ENCODE data around the gene ARHGAP1.
"Not testable (repeated sequence)": the region's sequence is repeated elsewhere in the genome, so short reads cannot be mapped to it uniquely, and the experiment has no call there.

Gene ARHGAP1

DNA sequence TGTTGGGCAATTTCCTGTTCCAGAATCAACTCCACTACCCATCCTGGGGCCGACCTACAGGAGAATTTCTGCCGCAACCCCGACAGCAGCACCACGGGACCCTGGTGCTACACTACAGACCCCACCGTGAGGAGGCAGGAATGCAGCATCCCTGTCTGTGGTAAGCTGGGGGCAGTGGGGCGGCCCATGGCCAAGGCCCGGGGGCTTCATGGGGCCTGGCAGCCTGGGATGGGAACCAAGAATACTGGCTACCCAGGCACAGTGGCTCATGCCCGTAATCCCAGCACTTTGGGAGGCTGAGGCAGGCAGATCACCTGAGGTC lies 22.9 kb upstream of the ARHGAP1 start:
- no peak for DNase-seq (ENCODE audit: low read depth in 2 of 2)

DNA sequence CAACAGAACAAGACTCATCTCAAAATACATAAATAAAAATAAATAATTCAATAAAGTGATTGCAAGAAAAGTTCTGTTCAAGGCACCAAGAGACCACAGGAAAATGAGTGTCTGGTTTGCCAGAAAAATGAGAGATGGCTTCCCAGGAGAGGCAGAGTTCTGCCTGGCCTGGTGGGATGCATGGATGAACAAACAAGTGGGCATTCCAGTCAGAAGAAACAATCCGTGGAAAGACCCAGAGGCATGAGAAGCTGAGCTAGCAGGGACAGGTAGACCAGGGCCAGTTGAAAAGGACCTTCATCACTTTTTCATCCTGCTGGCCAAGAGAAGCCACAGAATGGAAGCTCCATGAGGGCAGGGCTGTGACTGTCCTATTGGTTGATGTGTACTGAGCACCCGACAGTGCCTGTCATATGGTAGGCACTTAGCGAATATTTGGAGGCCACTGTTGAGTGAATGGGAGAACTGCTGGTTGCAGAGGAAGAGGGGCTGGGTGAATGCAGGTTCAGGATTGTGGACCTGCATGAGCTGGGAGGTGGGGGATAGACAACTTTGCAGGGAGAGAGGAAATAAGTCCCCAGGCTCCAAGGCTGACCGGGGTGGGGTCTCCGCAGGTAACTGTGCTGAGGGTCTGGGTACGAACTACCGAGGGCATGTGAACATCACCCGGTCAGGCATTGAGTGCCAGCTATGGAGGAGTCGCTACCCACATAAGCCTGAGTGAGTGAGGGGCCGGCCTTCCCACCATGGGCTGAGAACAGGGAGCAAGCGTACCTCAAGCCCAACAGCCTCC lies 22.3 kb upstream of the ARHGAP1 start:
- DNase-seq (ENCODE audit: low read depth in 2 of 2): no peak

DNA sequence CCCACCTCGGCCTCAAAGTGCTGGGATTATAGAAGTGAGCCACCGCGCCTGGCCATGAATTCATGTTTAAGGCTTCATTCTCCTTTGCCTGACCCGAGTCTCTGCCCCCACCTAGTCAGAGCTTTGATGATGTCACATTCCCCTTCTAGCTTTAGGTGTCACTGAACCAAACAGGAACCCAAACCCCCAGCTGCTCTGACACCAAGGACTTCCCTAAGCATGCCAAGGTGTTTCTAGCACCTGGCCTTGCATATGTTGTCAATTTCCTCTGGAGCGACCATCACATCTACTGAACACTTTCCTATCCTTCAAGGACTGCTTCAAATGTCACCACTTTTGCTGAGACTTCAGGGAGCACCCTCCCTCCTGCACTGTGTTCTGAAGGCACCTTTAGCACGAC lies 20.9 kb upstream of the ARHGAP1 start:
- no peak for DNase-seq (ENCODE audit: low read depth in 2 of 2)

DNA sequence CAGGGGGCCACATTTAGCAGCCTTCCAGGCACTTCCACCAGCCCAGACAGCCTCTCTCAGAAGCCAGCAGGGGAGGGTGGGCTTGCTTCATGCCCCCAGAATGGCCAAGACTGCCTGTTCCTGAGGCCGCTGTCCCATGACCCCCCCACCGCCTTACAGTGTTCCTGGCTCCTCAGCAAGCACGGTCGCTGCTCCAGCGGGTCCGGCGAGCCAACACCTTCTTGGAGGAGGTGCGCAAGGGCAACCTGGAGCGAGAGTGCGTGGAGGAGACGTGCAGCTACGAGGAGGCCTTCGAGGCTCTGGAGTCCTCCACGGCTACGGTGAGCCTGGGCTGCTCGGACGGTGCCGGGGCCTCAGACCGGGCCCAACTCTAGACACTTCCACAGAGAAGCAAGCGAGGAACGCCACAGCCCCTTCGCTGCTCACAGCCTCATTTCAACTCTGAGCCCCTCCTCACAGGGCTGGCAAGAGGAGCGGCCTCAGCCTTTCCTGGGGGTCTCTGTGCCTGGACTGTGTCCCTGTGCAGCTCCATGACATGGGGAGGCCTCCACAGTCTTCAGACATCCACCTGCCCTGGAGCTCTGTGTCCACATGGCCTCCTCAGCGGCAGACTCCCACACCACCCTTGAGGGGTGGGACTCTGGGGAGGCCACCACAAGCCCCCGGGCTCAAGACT lies 19.3 kb upstream of the ARHGAP1 start:
- no peak for DNase-seq (ENCODE audit: low read depth in 2 of 2)

DNA sequence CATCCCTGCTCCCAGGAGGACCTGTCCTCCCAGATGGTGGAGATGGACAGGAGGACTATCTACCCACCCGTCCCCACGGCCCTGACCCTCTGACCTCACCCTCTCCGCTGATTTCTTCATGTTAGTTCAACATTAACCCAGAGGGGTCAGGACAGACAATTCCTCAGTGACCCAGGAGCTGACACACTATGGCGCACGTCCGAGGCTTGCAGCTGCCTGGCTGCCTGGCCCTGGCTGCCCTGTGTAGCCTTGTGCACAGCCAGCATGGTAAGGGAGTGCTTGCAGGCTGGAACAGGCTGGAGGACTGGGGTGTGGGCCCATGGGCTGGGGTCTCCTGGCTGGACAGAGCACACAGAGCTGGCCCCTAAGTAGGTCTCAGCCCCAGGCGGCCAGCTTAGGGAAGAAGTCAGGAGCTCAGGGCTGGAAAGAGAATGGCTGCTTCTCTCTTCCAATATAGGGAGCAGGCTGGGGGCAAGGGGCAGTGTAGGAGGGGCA lies 18.7 kb upstream of the ARHGAP1 start, which contains the start of gene F2:
F2 (plus strand) TSS at position 166 of the 495 bp plus-strand sequence; CDS start at position 189, 23 bp downstream.
- DNase-seq (ENCODE audit: low read depth in 2 of 2): no peak

DNA sequence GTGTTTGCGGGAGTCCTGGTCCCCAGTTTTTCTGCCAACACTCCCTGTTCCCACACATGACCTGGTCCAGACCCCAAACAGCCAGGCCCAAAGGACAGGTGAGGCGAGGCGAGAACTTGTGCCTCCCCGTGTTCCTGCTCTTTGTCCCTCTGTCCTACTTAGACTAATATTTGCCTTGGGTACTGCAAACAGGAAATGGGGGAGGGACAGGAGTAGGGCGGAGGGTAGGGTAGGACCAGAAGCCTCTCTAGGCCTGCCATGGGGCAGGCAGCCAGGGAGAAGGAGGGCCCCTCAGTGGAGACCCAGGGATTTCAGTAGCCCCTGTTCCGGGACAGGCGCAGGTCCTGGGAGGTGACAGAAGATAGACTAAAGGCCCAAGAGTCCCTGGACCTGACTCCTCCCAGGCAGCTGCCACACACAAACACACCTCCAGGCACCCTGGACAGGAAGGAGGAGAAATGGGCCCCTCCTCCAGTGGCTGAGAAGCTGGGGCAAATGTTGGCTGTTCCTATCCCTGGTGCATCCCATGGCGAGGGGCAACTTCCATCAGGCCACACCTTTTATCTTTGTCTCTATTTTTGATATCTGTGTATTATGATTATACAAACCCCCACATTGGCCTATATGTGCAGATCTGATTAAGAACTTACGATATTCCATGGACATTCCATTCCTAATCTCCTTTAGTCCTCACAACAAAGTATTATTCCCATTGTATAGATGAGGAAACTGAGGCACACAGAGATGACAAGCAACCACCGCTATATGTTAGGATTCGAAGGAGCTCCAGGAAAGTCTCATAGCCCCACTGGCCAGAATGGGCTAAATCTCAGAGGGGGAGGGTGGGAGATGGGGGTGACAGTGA lies 18.0 kb upstream of the ARHGAP1 start:
- no peak for DNase-seq (ENCODE audit: low read depth in 2 of 2)

DNA sequence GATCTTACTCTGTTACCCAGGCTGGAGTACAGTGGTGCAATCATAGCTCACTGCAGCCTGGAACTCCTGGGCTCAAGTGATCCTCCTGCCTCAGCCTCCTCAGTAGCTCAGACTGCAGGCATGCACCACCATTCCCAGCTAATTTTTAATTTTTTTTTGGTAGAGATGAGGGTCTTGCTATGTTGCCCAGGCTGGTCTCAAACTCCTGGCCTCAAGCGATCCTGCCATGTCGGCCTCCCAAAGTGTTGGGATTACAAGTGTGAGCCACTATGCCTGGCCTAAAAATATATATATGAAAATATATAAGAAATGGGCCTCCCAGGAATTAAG lies 17.4 kb upstream of the ARHGAP1 start:
- DNase-seq (ENCODE audit: low read depth in 2 of 2): not testable (repeated sequence)

DNA sequence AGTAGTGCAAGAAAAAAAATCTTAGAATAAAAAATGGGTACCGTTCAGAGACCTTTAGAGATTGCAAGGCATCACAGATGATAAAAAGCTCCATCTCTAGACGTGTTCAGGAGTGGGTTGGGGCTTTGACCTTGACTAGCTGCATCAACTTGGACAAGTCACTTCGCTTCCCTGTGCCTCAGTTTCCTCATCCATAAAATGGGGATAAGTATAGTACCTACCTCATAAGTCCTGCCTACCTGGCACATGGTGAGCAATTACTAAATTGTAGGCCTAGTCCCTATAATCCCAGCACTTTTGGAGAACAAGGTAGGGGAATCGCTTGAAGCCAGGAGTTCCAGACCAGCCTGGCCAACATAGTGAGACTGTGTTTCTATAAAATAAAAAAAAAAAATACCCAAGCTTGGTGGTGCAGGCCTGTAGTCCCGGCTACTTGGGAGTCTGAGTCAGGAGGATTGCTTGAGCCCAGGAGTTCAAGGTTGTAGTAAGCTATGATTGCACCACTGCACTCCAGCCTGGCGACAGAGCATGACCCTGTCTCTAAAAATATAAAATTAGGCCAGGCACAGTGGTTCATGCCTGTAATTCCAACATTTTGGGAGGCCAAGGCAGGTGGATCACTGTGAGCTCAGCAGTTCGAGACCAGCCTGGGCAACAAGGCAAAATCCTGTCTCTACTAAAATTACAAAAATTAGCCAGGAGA lies 12.6 kb upstream of the ARHGAP1 start:
- no peak for DNase-seq (ENCODE audit: low read depth in 2 of 2)

DNA sequence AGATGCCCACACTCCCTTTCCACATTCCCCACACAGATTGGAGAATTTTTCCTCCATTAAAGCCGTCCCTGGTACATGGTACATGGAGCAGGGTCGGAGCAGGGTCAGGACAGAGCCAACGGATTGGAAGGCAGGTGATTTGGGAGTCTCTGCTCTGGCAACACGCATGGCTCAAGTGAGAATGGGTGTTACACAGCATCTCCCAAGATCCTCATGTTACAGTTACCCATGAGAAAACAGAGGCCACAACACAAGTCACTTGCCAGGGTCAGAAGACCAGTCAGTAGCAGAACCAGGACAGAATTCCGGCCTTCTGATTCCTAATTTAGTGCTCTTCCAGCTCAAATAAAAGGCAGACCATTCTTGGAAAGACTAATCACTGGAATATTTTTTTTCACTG lies 10.9 kb upstream of the ARHGAP1 start:
- DNase-seq (ENCODE audit: low read depth in 2 of 2): no peak

DNA sequence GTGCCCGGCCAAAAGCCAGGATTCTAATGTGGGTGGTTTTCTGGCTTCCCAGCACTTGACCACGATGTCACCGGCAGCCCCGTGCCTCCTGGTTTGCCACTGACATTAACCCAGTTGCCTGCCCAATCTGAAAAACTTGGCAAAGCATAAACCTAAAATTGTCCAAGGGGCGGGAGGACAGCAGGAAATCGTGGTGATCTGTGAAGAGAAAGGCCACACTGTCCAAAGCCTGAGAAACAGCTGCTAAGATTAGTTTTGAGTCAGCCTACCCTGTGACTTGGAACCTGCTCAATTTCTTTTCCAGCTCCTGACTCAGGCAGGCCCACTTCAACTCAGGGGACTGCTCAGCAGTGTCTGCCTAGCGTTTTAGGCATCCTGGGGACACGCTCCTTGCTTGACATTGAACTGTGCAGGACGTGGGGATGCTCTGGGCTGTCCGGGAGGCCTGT lies 10.4 kb upstream of the ARHGAP1 start:
- DNase-seq (ENCODE audit: low read depth in 2 of 2): no peak

DNA sequence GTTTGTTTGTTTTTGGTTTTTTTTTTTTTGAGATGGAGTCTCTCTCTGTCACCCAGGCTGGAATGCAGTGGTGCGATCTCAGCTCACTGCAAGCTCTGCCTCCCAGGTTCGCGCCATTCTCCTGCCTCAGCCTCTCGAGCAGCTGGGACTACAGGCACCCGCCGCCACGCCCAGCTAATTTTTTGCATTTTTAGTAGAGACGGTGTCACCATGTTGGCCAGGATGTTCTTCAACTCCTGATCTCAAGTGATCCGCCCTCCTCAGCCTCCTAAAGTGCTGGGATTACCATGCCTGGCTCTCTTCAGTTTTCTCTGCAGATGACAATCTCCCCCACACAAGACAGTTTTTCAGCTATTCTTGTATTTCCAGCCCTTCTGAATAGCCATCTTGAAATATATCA lies 8.9 kb upstream of the ARHGAP1 start:
- not testable (repeated sequence) for DNase-seq (ENCODE audit: low read depth in 2 of 2)

DNA sequence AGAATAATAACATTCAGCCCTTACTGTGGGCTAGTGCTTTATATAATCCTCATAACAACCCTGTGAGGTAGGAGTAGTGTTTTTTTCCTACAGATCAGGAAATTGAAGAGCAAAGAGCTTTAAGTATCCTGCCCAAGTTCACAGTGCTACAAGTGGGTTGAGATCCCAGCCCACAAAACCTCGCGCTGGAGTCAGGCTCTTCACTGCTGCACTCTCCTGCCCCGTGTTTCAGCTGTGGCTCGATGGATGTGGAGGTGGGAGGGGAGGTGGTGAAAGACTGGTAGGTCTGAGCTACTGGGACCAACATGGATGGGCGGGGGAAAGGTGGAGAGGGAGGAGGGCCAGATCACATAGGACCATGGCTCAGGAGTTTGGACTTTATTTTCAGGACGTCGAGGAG lies 6.5 kb upstream of the ARHGAP1 start:
- no peak for DNase-seq (ENCODE audit: low read depth in 2 of 2)

DNA sequence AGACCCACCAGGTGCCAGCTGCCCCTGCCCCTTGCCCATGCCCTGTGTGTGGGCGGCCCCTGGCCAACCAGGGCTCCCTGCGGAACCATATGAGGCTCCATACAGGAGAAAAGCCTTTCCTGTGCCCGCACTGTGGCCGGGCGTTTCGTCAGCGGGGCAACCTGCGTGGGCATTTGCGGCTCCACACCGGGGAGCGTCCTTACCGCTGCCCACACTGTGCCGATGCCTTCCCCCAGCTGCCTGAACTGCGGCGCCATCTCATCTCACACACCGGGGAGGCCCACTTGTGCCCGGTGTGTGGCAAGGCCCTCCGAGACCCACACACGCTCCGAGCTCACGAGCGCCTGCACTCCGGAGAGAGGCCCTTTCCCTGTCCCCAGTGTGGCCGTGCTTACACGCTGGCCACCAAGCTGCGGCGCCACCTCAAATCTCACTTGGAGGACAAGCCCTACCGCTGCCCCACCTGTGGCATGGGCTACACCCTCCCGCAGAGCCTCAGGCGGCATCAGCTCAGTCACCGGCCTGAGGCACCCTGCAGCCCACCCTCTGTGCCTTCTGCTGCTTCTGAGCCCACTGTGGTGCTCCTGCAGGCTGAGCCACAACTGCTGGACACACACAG lies 4.8 kb upstream of the ARHGAP1 start:
- no peak for DNase-seq (ENCODE audit: low read depth in 2 of 2)

DNA sequence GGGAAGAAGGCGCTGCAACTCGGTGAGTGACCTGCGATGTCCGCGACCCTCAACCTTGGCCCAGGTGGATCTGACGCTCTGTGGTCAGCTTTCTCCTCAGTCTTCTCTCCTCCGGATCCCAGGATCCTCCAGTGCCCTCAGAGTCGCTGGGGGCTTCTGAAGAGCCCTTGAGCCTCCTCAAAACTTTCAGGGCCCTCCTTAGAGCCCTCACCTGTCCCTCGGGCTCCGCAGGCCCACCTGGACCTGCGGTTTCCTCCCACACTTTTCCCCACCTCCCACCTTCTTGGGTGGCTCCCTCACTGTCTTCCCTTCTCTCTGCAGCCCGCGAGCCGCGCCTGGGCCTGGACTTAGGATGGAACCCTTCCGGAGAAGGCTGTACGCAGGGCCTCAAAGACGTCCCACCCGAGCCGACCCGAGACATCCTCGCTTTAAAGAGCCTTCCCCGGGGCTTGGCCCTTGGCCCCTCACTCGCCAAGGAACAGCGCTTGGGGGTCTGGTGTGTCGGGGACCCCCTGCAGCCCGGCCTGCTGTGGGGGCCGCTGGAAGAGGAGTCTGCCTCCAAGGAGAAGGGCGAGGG lies 747 bp upstream of the ARHGAP1 start:
- no peak for DNase-seq (ENCODE audit: low read depth in 2 of 2)

DNA sequence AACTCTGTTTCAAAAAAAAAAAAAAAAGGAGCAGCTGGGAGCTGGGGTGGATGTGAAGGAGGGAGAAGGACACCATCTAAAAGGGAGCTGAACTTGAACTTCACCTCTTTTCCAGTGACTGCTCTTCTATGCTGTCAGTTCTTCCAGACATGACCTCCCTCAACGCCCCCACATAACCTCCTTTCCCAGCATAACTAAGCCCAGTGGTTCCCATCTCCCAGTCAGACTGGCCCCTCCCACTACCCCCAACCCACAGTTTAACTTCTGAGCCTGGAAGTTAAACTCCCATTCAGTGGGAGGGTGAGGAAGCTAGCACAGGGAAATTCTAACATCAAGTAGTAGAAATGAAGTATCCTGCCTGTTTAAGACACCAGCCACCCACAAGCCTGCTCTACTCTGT lies 1.8 kb downstream of the ARHGAP1 start:
- DNase-seq (ENCODE audit: low read depth in 2 of 2): no peak

DNA sequence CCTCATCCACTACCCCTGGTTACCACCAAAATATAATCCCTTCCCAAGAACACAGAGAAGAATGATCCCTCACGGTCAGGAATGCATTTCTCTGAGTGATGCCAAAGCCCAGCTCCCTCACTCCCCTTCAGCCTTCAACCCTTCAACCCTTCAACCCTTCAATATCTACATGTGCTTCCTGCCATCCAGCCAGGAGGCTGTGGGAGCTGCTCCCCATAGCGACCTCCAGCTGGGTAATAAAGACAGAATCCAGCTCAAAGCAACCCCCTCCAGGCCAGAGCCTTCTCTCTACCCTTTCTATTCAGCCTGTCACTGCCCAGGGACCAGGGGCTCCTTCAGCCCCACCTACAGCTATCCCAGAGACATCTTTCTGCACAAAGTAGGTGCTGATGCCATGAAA lies 2.7 kb downstream of the ARHGAP1 start:
- DNase-seq (ENCODE audit: low read depth in 2 of 2): no peak

DNA sequence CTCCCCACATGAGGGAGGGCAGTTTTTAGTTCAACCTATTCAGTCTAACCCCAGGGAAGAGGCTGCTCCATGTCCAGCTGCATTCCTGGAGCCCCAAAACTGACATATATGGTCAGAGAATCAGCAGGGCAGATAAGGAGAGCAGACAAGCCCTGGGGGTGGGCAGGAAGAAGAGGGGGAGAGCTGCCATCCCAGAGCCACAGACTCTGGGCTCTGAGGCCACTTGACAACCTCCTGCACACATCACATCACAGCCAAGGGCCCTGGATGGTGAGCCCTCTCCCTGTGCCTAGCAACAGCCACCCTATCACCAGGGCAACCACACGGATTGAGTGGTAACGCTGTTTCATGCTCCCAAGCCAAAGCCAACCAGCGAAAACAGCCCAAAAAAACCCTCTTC lies 3.1 kb downstream of the ARHGAP1 start:
- no peak for DNase-seq (ENCODE audit: low read depth in 2 of 2)

DNA sequence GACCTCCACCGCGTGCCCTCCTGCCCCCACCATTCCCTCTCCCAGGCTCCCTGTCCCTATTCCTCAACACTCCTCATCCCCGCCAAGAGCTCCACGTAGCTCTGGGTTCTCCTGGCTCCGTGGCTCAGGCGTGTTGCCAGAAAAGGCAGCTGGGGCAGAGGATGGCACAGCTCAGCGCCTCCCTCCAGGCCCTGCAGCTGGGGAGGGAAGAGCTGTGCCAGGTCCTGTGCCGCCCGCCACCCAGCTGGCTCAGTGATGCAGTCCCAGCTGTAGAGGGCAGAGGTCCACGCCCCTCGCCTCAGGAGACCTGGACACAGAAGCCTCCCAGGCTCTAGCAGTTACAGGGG lies 4.2 kb downstream of the ARHGAP1 start:
- DNase-seq (ENCODE audit: low read depth in 2 of 2): no peak

DNA sequence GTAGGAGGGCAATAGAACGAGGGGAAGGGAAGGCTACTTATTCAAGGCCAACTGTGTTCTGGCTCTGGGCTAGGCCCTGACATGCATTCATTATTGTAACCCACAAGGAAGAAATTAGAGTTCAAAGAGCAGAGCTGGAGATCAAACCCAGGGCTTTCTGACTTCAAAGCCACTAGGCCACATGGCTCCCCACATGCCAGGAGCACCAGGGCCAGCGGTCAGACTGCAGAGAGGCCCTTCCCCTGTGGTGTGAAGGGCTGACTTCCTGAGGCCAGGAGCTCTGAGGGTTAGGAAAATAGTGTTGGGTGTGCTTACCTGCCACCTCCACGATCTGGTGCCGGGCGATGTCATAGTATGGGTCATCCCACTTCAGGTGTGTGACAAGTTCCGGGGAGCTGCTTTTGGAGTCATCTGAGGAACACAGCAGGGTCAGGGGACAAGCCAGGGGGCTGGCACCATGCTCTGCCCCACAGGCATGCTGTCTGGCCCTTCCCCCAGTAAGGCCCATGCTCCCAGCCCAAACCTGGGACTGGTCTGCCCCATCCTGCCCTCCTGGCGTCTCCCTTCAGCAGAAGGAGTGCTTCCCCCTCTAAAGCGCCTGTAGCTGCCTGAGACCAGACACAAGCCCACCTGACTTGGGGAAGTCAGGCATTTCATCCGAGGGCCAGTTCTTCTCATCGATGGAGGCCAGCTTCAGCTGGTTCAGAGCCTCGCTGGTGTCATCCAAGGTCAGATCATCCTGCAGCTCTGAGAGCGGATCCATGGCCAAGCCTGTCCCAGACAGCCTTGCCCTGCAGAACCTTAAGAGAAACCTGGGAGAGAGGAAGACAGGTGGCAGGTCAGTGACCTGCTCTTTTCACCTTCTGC lies 4.8 kb downstream of the ARHGAP1 start:
- no peak for DNase-seq (ENCODE audit: low read depth in 2 of 2)

DNA sequence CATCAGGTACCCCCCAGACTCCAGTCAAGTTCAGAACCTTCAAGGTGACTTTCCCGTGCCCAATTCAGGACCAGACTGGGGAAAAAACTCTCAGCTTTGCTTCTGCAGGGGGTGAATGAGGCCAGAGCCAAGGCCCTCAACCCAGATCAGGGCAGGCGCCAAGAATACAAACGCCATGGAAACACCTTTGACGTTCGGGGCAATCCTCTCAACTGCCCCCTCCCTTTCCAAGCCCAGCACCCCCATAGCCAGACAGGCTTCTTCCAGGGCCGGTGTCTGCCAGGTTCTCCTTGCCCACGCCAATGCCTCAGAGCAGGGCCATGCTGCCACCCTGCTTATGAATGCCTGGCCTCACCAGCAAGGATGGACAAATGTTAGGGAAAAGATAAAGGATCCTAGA lies 5.8 kb downstream of the ARHGAP1 start:
- no peak for DNase-seq (ENCODE audit: low read depth in 2 of 2)
